Measurements from ENCODE around the gene TSPAN18. TPM values are rescaled to one million over a fixed set of nuclear protein-coding genes. Genes with fewer than 3 reads are reported as not detected.

The TSPAN18 gene
- total RNA-seq, 2 donors from 2014 or later, result 2.0 to 7.7 TPM

DNA sequence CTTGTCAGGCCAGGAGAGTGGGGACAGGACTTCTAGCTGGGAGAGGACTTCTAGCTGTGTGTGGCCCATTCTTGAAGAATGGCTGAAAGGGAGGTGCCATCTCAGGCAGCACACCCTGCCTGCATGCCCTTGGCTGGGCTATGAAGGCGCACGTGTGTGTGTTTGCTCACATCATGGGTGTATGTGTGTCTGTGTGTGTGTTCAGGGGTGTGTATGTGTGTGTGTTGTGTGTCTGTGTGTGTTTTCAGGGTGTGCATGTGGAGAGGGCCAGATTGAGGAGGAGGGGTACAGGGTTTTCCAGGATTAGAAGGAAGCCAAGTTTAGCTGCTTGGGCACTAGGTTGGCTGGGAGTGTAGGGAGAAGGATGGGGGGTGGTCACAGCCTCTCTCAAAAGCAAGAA lies 207.3 kb downstream of the TSPAN18 start:
- Histone ChIP-seq H3K27ac (no peak overlapping the region), H3K27me3 (replicated peaks; ENCODE audit: insufficient read depth) (no peaks in the 10 kb centered on the region), H3K4me1 (ENCODE audit: control insufficient read depth in 1 of 2, low read depth in 2 of 2) (no peaks in the 10 kb centered on the region), H3K36me3 (no peaks in the 10 kb centered on the region), H3K4me3 (no peak overlapping the region), H3K9me3 (no peaks in the 10 kb centered on the region)
- DNase-seq (ENCODE audit: low spot score) (no peak), ATAC-seq (ENCODE audit: insufficient number of reproducible peaks, low FRiP score, low read depth) (no peak)
- TF ChIP-seq, protein P1, sequence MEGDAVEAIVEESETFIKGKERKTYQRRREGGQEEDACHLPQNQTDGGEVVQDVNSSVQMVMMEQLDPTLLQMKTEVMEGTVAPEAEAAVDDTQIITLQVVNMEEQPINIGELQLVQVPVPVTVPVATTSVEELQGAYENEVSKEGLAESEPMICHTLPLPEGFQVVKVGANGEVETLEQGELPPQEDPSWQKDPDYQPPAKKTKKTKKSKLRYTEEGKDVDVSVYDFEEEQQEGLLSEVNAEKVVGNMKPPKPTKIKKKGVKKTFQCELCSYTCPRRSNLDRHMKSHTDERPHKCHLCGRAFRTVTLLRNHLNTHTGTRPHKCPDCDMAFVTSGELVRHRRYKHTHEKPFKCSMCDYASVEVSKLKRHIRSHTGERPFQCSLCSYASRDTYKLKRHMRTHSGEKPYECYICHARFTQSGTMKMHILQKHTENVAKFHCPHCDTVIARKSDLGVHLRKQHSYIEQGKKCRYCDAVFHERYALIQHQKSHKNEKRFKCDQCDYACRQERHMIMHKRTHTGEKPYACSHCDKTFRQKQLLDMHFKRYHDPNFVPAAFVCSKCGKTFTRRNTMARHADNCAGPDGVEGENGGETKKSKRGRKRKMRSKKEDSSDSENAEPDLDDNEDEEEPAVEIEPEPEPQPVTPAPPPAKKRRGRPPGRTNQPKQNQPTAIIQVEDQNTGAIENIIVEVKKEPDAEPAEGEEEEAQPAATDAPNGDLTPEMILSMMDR (IDR thresholded peaks at IDR 0.05), result no peak

DNA sequence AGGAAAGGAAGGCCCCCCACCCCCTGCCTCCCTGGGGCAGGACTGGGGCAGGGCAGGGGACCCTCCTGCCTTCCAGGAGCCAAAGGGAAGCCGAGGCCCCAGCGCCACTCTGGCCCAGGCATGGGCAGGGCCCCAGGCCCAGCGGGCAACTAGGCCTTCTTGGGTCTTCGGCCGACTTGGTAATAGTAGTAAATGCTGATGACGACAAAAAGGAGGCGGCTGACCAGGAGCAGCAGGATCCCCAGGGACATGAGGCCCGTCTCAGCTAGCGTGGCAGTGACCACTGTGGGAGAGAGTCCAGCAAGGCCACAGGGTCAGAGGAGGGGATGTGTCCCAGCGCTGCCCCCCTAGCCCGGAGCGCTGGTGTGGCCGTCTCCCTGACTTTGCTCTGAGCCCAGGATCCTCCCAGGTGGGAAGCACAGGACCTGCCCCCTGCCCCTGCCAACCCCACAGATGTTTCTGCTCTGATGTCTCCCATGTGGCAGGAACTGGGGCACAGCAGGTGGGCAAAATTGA lies 208.0 kb downstream of the TSPAN18 start:
- TF ChIP-seq, protein P1 (IDR thresholded peaks at IDR 0.05), result no peak
- no peaks in the 10 kb centered on the region for H3K36me3 ChIP-seq
- ATAC-seq (ENCODE audit: insufficient number of reproducible peaks, low FRiP score, low read depth) (no peak), DNase-seq (ENCODE audit: low spot score) (no peak)
- H3K9me3 ChIP-seq, result no peaks in the 10 kb centered on the region
- H3K27ac ChIP-seq, result no peak overlapping the region
- H3K4me3 ChIP-seq, result no peak overlapping the region
- no peaks in the 10 kb centered on the region for H3K27me3 ChIP-seq (replicated peaks; ENCODE audit: insufficient read depth)
- H3K4me1 ChIP-seq (ENCODE audit: control insufficient read depth in 1 of 2, low read depth in 2 of 2), result no peaks in the 10 kb centered on the region

DNA sequence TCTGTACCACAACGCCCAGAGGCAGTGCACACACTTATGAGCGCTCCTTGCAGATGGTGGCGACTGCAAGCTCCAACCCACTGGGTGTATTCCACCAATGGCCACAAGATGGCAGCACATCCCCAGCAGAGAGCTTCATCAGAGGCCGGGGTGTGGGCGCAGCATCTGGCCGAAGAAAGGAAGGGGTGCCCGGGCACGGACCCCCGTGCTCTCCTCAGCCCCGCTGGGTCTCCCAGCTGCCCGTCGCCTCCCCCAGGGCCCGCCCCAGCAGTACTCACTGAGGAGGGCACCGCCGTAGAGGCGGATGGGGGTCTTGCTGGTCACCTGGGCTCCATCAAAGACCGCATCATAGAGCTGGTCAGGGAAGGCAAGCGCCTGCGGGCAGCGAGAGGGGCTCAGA lies 209.8 kb downstream of the TSPAN18 start:
- no peaks in the 10 kb centered on the region for H3K36me3 ChIP-seq
- H3K4me3 ChIP-seq, result no peak overlapping the region
- DNase-seq (ENCODE audit: low spot score), result no peak
- H3K27me3 ChIP-seq (replicated peaks; ENCODE audit: insufficient read depth), result no peaks in the 10 kb centered on the region
- ATAC-seq (ENCODE audit: insufficient number of reproducible peaks, low FRiP score, low read depth), result peak; percentile 51
- no peak overlapping the region for H3K27ac ChIP-seq
- H3K9me3 ChIP-seq, result no peaks in the 10 kb centered on the region
- H3K4me1 ChIP-seq (ENCODE audit: control insufficient read depth in 1 of 2, low read depth in 2 of 2), result no peaks in the 10 kb centered on the region
- TF ChIP-seq, protein P1 (IDR thresholded peaks at IDR 0.05), result peak; percentile 99

DNA sequence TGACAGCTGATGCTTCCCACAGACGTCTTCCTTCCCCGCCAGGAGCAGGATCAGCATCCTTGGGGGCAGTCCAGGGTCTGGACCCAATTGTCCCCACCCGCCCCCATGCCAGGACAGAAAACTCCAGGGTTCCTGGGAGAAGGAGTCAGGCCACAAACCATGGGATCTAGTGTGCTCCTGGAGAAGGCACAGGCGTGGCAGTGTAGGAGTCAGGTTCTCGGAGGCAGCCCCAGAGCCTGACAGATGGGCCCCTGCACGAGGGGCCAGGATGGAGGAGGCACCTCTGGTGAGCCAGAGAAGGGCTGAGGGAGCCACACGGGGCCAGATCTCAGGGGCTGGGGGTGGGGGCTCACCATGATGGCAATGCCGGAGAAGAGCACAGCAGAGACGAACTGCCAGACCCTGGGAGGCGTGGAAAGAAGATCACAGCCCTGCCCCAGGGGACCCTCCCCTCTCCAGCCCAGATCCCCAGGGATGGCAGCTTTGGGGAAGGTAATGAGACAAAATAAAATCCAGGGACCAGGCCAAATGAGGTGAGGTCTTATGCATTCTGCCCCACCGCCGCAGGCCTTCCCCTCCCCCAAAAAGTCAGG lies 210.3 kb downstream of the TSPAN18 start:
- no peak overlapping the region for H3K27ac ChIP-seq
- DNase-seq (ENCODE audit: low spot score) (no peak), ATAC-seq (ENCODE audit: insufficient number of reproducible peaks, low FRiP score, low read depth) (no peak)
- no peaks in the 10 kb centered on the region for H3K27me3 ChIP-seq (replicated peaks; ENCODE audit: insufficient read depth)
- no peaks in the 10 kb centered on the region for H3K9me3 ChIP-seq
- no peaks in the 10 kb centered on the region for H3K36me3 ChIP-seq
- H3K4me1 ChIP-seq (ENCODE audit: control insufficient read depth in 1 of 2, low read depth in 2 of 2), result no peaks in the 10 kb centered on the region
- no peak overlapping the region for H3K4me3 ChIP-seq
- TF ChIP-seq, protein P1 (IDR thresholded peaks at IDR 0.05), result no peak

DNA sequence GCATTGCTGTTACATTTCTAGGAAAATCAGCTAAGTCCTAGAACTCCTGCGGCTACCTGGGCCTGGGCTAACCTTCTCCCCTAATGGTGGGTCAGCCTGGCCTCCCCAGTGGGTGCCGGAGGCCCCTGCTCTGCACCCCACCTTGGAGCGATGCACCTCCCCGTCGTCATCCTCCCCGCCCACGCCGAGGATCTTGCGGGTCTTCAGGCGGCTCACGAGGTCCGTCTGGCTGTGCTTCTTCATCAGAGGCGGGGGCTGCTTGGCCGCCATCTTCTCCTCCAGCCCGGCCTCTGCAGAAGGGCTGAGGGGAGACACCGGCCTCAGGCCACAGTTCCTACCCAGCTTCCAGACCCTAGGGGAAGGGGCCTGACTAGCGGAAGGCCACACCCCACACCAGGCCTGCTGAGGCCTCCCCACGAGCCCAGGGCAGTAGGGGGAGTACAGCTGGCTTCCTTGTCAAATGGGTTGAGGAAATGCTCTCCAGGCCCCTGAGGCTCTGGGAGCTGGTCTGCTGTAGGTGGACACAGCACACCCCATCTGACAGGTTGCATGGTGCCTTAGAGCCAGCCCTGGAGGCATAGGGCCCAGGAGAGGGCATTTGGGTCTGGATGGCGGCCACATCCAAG lies 211.4 kb downstream of the TSPAN18 start:
- no peak overlapping the region for H3K27ac ChIP-seq
- no peak for ATAC-seq (ENCODE audit: insufficient number of reproducible peaks, low FRiP score, low read depth)
- H3K36me3 ChIP-seq, result no peaks in the 10 kb centered on the region
- no peak overlapping the region for H3K4me3 ChIP-seq
- no peaks in the 10 kb centered on the region for H3K27me3 ChIP-seq (replicated peaks; ENCODE audit: insufficient read depth)
- H3K4me1 ChIP-seq (ENCODE audit: control insufficient read depth in 1 of 2, low read depth in 2 of 2), result no peaks in the 10 kb centered on the region
- TF ChIP-seq, protein P1 (IDR thresholded peaks at IDR 0.05), result no peak
- H3K9me3 ChIP-seq, result no peaks in the 10 kb centered on the region
- DNase-seq (ENCODE audit: low spot score), result no peak
